HG03378 (cell line): ENCODE data around the gene NUDT17.
"Not testable (repeated sequence)": the region's sequence is repeated elsewhere in the genome, so short reads cannot be mapped to it uniquely, and the experiment has no call there.

Source experiments
- ATAC-seq: cut with Tn5 transposase; IDR thresholded peaks from one replicate; pipeline ENCODE4 v1.9.1; 2021; ENCODE audit warnings: mild to moderate bottlenecking, moderate library complexity; ENCODE audit not compliant: unreplicated experiment

NUDT17 gene

GRCh38 chr1:145845514-145846161, at the start of gene NUDT17:
Gene NUDT17 (plus strand): TSS chr1:145845630. CDS start chr1:145845641, 11 bp downstream.
- peak; percentile 46 for ATAC-seq

DNA sequence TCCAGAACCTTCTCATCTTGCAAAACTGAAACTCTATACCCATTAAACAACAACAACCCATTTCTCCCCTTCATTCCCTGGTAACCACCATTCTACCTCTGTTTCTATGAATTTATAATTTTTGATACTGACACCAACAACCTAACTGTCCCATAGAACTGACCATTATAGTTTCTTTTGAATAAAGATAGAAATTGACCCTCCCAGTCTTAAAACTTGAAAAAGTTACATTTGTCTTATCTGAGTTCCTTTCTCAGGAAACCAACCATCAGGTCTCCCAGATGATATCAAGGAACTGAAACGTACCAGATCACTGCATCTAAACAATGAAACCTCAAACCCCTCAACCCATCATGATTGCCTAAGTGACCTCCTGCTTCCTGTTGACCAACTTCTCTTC, 48.7 kb upstream of the NUDT17 start:
- ATAC-seq: no peak

GRCh38 chr1:145799806-145800205, 45.6 kb upstream of the NUDT17 start:
- no peak for ATAC-seq

DNA sequence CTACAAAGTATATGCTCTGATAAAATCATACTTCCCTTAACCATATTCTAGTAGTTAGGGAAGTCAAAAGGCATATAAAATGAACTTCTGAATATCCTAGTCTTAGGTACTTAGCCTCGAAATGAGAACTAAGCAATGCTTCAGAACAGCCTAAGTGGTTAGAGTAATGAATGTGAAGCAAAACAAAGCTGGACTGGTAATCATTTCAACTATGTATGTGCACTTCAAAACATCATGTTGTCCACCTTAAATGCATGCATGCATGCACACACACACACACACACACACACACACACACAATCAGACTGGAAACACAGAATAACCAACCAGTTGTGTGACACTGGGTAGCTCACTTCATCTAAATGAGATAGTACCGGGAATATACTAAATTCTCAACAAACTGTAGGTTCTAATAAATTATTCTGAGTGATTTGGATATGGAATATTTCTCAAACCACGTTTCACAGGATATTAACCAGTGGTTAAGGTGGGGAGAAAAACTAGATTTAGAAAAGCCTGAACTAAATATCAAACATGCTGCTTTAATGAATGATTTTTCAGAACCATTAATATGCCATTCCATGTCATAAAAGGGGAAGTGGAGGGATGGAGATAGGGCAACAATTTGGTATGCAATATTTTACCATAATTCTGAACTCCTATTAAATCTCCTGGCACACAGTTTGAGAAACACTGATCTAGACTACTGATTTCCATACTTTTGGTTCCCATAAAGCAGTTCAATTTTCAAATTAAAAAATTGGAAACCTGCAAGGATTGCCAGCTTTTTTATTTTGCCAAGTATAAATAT, 41.0 kb upstream of the NUDT17 start:
- ATAC-seq: no peak

GRCh38 chr1:145805057-145805456, 40.4 kb upstream of the NUDT17 start:
- ATAC-seq: no peak

GRCh38 chr1:145806408-145806807, 39.0 kb upstream of the NUDT17 start:
- no peak for ATAC-seq

DNA sequence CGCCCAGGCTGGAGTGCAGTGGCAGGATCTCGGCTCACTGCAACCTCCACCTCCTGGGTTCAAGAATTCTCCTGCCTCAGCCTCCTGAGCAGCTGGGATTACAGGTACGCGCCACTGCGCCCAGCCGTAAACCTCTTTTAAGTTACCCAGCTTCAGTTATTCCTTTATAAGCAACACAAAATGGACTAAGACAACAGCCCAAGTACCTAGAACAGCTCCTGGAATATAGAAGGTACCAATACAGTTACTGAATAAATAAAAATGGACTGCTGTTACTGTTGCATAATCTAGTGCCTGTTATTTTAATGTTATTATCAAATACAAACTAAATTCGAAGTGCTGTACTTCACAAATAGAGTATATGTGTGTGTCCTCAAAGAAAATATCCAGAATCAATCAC, 38.6 kb upstream of the NUDT17 start:
- no peak for ATAC-seq

DNA sequence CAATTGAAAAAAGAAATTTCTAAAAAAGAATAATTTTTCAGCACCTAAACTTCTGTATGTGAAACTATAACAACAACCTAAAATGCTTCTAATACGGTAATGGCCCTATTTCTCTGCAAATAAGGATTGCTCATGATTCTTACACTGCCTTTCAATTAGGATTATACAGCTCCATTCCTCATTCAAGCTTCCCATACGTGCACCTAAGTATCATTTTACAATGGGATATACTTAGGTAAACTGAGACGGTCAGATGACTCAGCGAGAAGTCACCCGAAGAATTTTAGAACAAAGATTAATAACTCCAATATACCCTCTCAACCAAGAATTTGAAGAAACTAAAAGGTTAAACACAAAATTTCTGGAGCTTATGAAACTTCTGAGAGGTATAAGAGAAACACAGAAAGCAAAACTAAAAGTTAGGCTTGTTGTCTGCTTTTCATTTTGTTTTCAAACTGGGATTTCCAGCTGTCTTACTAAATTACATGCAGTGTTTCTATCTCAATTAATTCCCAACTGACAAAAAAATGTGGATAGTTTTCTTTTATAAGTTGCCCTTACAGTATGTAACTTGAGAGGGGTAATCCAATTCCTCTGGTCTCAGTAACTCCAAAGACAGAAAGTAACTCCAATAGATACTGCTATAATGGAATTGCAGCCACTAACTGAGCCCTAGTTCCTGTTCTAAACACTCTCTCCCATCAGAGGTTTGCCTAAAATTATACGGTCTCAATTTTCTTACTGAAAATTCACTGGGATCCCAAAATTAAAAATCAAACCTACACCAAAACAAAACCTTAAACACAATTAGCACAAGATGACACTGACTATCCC, 32.2 kb upstream of the NUDT17 start:
- ATAC-seq: not testable (repeated sequence)

GRCh38 chr1:145818095-145818494, 27.3 kb upstream of the NUDT17 start:
- peak; percentile 46 for ATAC-seq

GRCh38 chr1:145822779-145823331, 22.6 kb upstream of the NUDT17 start:
- ATAC-seq: not testable (repeated sequence)

GRCh38 chr1:145823565-145824498, 21.6 kb upstream of the NUDT17 start, which contains the start of the genes POLR3C and RNF115:
Gene POLR3C (plus strand): TSS chr1:145824200. CDS start chr1:145825777, 1,577 bp downstream.
Gene RNF115 (minus strand): TSS chr1:145824095. CDS start chr1:145823873, 222 bp downstream.
- peak; percentile 71 for ATAC-seq

- no peak for ATAC-seq
Observed at GRCh38 chr1:145824499-145824842, 21.0 kb upstream of the NUDT17 start.

GRCh38 chr1:145826030-145826429, 19.4 kb upstream of the NUDT17 start:
- no peak for ATAC-seq

- ATAC-seq: no peak
Observed at GRCh38 chr1:145827966-145828365, 17.5 kb upstream of the NUDT17 start.

DNA sequence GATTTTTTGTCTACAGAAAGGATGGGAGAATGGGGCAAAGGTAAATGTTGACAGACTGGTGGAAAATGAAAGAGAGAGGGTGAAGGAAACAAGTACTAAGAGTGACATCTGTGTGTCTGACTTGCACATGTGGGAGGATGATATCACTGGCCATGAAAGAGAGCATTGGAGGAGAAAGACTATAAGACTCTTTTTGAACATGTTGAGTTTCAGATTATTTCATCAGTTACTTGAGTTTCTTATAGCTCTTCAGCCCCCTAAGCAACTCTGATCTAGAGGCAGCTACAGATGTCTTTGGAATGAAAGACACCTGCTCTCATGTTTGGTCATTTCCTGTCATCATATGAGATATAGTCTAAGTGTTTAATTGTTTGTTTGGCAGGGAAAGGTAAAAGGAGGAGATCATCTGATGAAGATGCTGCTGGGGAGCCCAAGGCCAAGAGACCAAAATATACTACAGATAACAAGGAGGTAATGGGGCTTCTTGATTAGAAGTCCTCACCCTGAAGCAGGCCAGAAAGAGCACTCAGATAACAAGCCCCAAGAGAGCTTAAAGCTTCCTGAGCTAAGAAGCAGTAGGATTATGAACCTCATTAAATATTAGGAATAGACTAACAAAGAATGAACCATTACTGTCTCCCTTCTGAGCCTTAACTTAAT, 16.9 kb upstream of the NUDT17 start:
- ATAC-seq: no peak

- ATAC-seq: not testable (repeated sequence)
Observed at GRCh38 chr1:145830810-145831209, 14.6 kb upstream of the NUDT17 start.

GRCh38 chr1:145837656-145838055, 7.8 kb upstream of the NUDT17 start:
- no peak for ATAC-seq

GRCh38 chr1:145843031-145843430, 2.4 kb upstream of the NUDT17 start:
- no peak for ATAC-seq

DNA sequence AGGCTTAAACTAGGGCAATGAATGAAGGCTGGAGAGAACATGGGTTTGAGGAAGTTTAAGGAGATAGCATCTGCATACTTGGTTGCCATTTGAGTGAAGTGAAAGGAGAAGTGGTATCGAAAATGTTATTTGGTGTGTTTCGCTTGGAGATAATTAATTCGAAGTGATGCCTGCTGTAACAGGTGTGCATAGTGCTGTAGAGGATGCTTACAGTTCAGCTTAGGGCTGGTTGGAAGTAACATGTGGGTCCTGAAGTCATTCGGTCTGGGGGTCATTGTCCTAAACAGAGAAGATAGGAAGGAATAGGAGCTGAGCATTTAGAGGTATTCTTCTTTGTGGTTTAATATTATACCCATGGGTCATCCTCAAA, 301 bp upstream of the NUDT17 start:
- ATAC-seq: peak; percentile 83
